Immature natural killer cell (primary cell): ENCODE results near the gene DUS4L. TPM values are rescaled to one million over a fixed set of nuclear protein-coding genes. Genes with fewer than 3 reads are reported as not detected.

ENCODE experiments used
- DNase-seq, 3 donors: peaks; one replicate each; pipeline ENCODE4 v3.0.0; 2022; ENCODE audit warnings: mixed read lengths in 1 of 3
- H3K27ac Mint-ChIP-seq, 6 donors: one replicate each; pipeline ENCODE4 v1.8.0; 2020; ENCODE audit warnings: mixed read lengths in 6 of 6, mild to moderate bottlenecking in 5 of 6, inconsistent platforms in 4 of 6, moderate library complexity in 3 of 6
- H3K27me3 Mint-ChIP-seq, 3 donors: one replicate each; pipeline ENCODE4 v1.8.0; 2020 to 2021; ENCODE audit warnings: low read depth in 3 of 3, mild to moderate bottlenecking in 3 of 3, mixed read lengths in 3 of 3, moderate library complexity in 3 of 3, inconsistent platforms in 1 of 3
- H3K36me3 Mint-ChIP-seq, 3 donors: one replicate each; pipeline ENCODE4 v1.8.0; 2020; ENCODE audit warnings: mixed read lengths in 3 of 3, inconsistent platforms in 2 of 3, mild to moderate bottlenecking in 2 of 3
- H3K4me1 Mint-ChIP-seq, 2 donors: one replicate each; pipeline ENCODE4 v1.8.0; 2020; ENCODE audit warnings: inconsistent platforms in 2 of 2, mild to moderate bottlenecking in 2 of 2, mixed read lengths in 2 of 2, moderate library complexity in 1 of 2
- H3K4me3 Mint-ChIP-seq, 5 donors: one replicate each; pipeline ENCODE4 v1.8.0; 2020; ENCODE audit warnings: mild to moderate bottlenecking in 5 of 5, mixed read lengths in 5 of 5, inconsistent platforms in 3 of 5, moderate library complexity in 3 of 5
- H3K9me3 Mint-ChIP-seq, 6 donors: one replicate each; pipeline ENCODE4 v1.8.0; 2020; ENCODE audit warnings: mild to moderate bottlenecking in 6 of 6, mixed read lengths in 6 of 6, inconsistent platforms in 4 of 6, moderate library complexity in 3 of 6
- polyA plus RNA-seq, 3 donors: library from polyadenylated mRNA; unstranded; fragments of 300-500 nt; fragmentation: Illumina TruSeq; gene quantifications; one replicate each; pipeline ENCODE4 v1.2.3, GENCODE V29; 2021

DUS4L gene
- polyA plus RNA-seq, 3 donors from 2014 or later, result 3.7 to 7.3 (median 4.1) TPM

GRCh38 chr7:107588529-107589130 lies 24.9 kb downstream of the DUS4L start:
- H3K9me3 Mint-ChIP-seq, result no peaks in the 10 kb centered on the region
- H3K4me3 Mint-ChIP-seq, result no peak overlapping the region
- H3K27me3 Mint-ChIP-seq, result peaks cover 0 to 2% (median 0%) of the 10 kb centered on the region in 3 donors
- no peak for DNase-seq
- no peaks in the 10 kb centered on the region for H3K4me1 Mint-ChIP-seq
- no peak overlapping the region for H3K27ac Mint-ChIP-seq
- peaks cover 0 to 15% (median 10%) of the 10 kb centered on the region in 3 donors for H3K36me3 Mint-ChIP-seq

GRCh38 chr7:107591421-107591820 lies 27.6 kb downstream of the DUS4L start:
- no peaks in the 10 kb centered on the region for H3K9me3 Mint-ChIP-seq
- no peak for DNase-seq
- H3K27ac Mint-ChIP-seq, result no peak overlapping the region
- no peaks in the 10 kb centered on the region for H3K4me1 Mint-ChIP-seq
- peaks cover 0 to 2% (median 2%) of the 10 kb centered on the region in 3 donors for H3K27me3 Mint-ChIP-seq
- H3K36me3 Mint-ChIP-seq, result peaks cover 10 to 20% (median 15%) of the 10 kb centered on the region in 3 donors
- no peak overlapping the region for H3K4me3 Mint-ChIP-seq

GRCh38 chr7:107592361-107593024 lies 28.7 kb downstream of the DUS4L start:
- H3K4me3 Mint-ChIP-seq, result no peak overlapping the region
- H3K27ac Mint-ChIP-seq, result no peak overlapping the region
- H3K4me1 Mint-ChIP-seq, result no peaks in the 10 kb centered on the region
- H3K36me3 Mint-ChIP-seq, result peaks cover 14 to 29% (median 15%) of the 10 kb centered on the region in 3 donors
- DNase-seq, result no peak
- H3K9me3 Mint-ChIP-seq, result no peaks in the 10 kb centered on the region
- H3K27me3 Mint-ChIP-seq, result peaks cover 0 to 2% (median 2%) of the 10 kb centered on the region in 3 donors

- no peak overlapping the region for H3K27ac Mint-ChIP-seq
- no peaks in the 10 kb centered on the region for H3K9me3 Mint-ChIP-seq
- peaks cover 0 to 5% (median 3%) of the 10 kb centered on the region in 3 donors for H3K27me3 Mint-ChIP-seq
- H3K4me3 Mint-ChIP-seq, result no peak overlapping the region
- H3K36me3 Mint-ChIP-seq, result peaks cover 14 to 30% (median 15%) of the 10 kb centered on the region in 3 donors
- no peaks in the 10 kb centered on the region for H3K4me1 Mint-ChIP-seq
- no peak for DNase-seq
These were observed 29.2 kb downstream of the DUS4L start for GRCh38 chr7:107593025-107593410.

GRCh38 chr7:107594961-107595737 lies 31.4 kb downstream of the DUS4L start:
- Mint-ChIP-seq H3K27ac (peak overlapping the region in 1 of 6 donors; percentile 52), H3K27me3 (peaks cover 0 to 5% (median 3%) of the 10 kb centered on the region in 3 donors), H3K4me3 (no peak overlapping the region), H3K36me3 (peaks cover 11 to 27% (median 14%) of the 10 kb centered on the region in 3 donors), H3K4me1 (no peaks in the 10 kb centered on the region), H3K9me3 (no peaks in the 10 kb centered on the region)
- no peak for DNase-seq

- H3K9me3 Mint-ChIP-seq, result no peaks in the 10 kb centered on the region
- no peaks in the 10 kb centered on the region for H3K4me1 Mint-ChIP-seq
- no peak overlapping the region for H3K4me3 Mint-ChIP-seq
- DNase-seq, result no peak
- H3K27ac Mint-ChIP-seq, result peak overlapping the region in 2 of 6 donors; percentile 2 to 19
- H3K36me3 Mint-ChIP-seq, result peaks cover 14 to 35% (median 17%) of the 10 kb centered on the region in 3 donors
- H3K27me3 Mint-ChIP-seq, result peaks cover 0 to 3% (median 3%) of the 10 kb centered on the region in 3 donors
These were observed 33.3 kb downstream of the DUS4L start for GRCh38 chr7:107596881-107597581.

- no peaks in the 10 kb centered on the region for H3K9me3 Mint-ChIP-seq
- H3K27ac Mint-ChIP-seq, result peak overlapping the region in 1 of 6 donors; percentile 19
- H3K27me3 Mint-ChIP-seq, result peaks cover 0 to 3% (median 3%) of the 10 kb centered on the region in 3 donors
- peaks cover 14 to 37% (median 17%) of the 10 kb centered on the region in 3 donors for H3K36me3 Mint-ChIP-seq
- no peak overlapping the region for H3K4me3 Mint-ChIP-seq
- DNase-seq, result no peak
- H3K4me1 Mint-ChIP-seq, result no peaks in the 10 kb centered on the region
These were observed 33.8 kb downstream of the DUS4L start for GRCh38 chr7:107597582-107597916.

- Mint-ChIP-seq H3K4me3 (no peak overlapping the region), H3K27me3 (peaks cover 0 to 3% (median 3%) of the 10 kb centered on the region in 3 donors), H3K9me3 (no peaks in the 10 kb centered on the region), H3K27ac (no peak overlapping the region), H3K4me1 (no peaks in the 10 kb centered on the region), H3K36me3 (peaks cover 14 to 38% (median 17%) of the 10 kb centered on the region in 3 donors)
- no peak for DNase-seq
These were observed 34.2 kb downstream of the DUS4L start for GRCh38 chr7:107597953-107598352.

GRCh38 chr7:107599262-107599661 lies 35.5 kb downstream of the DUS4L start:
- H3K4me3 Mint-ChIP-seq, result no peak overlapping the region
- H3K36me3 Mint-ChIP-seq, result peaks cover 14 to 38% (median 23%) of the 10 kb centered on the region in 3 donors
- H3K27ac Mint-ChIP-seq, result no peak overlapping the region
- H3K9me3 Mint-ChIP-seq, result no peaks in the 10 kb centered on the region
- DNase-seq, result no peak
- no peaks in the 10 kb centered on the region for H3K4me1 Mint-ChIP-seq
- H3K27me3 Mint-ChIP-seq, result peaks cover 0 to 3% (median 1%) of the 10 kb centered on the region in 3 donors

- DNase-seq, result no peak
- Mint-ChIP-seq H3K9me3 (no peaks in the 10 kb centered on the region), H3K4me3 (no peak overlapping the region), H3K27ac (no peak overlapping the region), H3K27me3 (peaks cover 0 to 3% (median 1%) of the 10 kb centered on the region in 3 donors), H3K36me3 (peaks cover 4 to 26% (median 13%) of the 10 kb centered on the region in 3 donors), H3K4me1 (no peaks in the 10 kb centered on the region)
These were observed 37.0 kb downstream of the DUS4L start for GRCh38 chr7:107600816-107601215.

GRCh38 chr7:107605218-107605815 lies 41.5 kb downstream of the DUS4L start:
- no peaks in the 10 kb centered on the region for H3K9me3 Mint-ChIP-seq
- no peaks in the 10 kb centered on the region for H3K4me1 Mint-ChIP-seq
- H3K27ac Mint-ChIP-seq, result peak overlapping the region in 1 of 6 donors; percentile 4
- H3K36me3 Mint-ChIP-seq, result peaks cover 8 to 22% (median 21%) of the 10 kb centered on the region in 3 donors
- no peaks in the 10 kb centered on the region for H3K27me3 Mint-ChIP-seq
- no peak overlapping the region for H3K4me3 Mint-ChIP-seq
- DNase-seq, result no peak

GRCh38 chr7:107606303-107606702 lies 42.5 kb downstream of the DUS4L start:
- Mint-ChIP-seq H3K9me3 (no peaks in the 10 kb centered on the region), H3K36me3 (peaks cover 8 to 17% (median 17%) of the 10 kb centered on the region in 3 donors), H3K4me1 (no peaks in the 10 kb centered on the region), H3K4me3 (no peak overlapping the region), H3K27ac (no peak overlapping the region), H3K27me3 (no peaks in the 10 kb centered on the region)
- DNase-seq, result no peak

- DNase-seq, result no peak
- no peaks in the 10 kb centered on the region for H3K9me3 Mint-ChIP-seq
- no peak overlapping the region for H3K27ac Mint-ChIP-seq
- no peaks in the 10 kb centered on the region for H3K4me1 Mint-ChIP-seq
- H3K27me3 Mint-ChIP-seq, result no peaks in the 10 kb centered on the region
- H3K4me3 Mint-ChIP-seq, result no peak overlapping the region
- H3K36me3 Mint-ChIP-seq, result peaks cover 14 to 23% (median 22%) of the 10 kb centered on the region in 3 donors
These were observed 46.1 kb downstream of the DUS4L start for GRCh38 chr7:107609811-107610261.
